HG03342 (cell line): Measurements from ENCODE around the gene ANO2.

Experiments used
- ATAC-seq: cut with Tn5 transposase; IDR thresholded peaks from one replicate; pipeline ENCODE4 v1.9.1; 2021; ENCODE audit warnings: mild to moderate bottlenecking, moderate library complexity; ENCODE audit not compliant: unreplicated experiment

The ANO2 gene

GRCh38 chr12:5964913-5965900 lies 20.1 kb upstream of the ANO2 start:
- ATAC-seq: no peak

- no peak for ATAC-seq
Observed at GRCh38 chr12:5963515-5963914, 18.5 kb upstream of the ANO2 start.

- no peak for ATAC-seq
Observed at GRCh38 chr12:5960783-5961182, 15.7 kb upstream of the ANO2 start.

GRCh38 chr12:5956987-5957386 lies 11.9 kb upstream of the ANO2 start:
- ATAC-seq: no peak

DNA sequence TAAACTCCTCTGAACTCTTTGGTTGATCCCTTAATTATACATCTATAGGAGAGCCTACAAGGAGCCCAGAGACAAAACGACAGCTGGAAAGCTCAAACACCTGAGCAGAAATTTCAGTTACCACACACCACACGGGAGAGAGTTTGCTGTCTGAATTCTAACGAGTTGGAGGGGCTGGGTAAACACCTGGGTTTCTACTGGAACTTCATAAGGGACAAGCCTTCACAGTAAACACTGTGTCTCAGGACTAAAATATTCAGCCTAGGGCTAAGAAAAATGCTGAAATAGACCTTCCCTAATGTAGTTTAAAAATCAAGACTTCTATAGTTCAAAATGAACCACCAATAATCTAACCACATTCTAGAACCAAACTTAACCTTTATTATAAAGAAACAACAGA lies 9.6 kb upstream of the ANO2 start:
- no peak for ATAC-seq

DNA sequence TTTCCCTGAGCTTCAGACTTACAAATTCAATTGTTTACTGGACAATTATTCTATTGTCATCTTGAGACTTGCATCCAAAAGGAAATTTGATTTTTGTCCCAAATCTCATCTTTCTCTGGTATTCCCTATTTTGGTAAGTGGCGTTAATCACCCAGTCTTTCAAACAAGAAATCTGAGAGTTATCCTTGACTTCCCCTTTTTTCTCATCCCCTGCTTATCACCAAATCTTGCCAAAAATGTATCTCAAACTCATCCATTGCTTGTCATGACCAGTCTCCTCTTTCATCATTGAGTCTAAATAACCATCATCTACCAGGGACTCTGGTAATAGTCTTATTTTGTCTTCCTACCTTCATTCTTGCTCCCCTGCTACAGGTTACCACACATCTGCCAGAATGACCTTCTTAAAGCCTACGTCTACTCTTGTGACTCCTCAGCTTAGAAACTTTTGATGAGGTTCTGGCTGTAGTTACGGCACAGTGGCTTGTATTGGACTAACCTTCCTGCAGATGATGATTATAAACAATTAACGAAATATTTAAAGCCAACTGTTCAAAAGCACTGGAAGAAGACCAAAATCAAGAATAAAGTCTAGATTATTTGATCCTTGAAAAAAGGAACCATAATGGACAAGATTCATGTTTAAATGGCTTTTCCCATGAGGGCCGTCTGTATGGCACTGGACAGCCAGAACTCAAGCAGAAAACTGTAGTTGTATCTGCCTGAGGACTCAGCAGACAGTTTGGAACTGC lies 9.0 kb upstream of the ANO2 start:
- no peak for ATAC-seq

- ATAC-seq: no peak
Observed at GRCh38 chr12:5952031-5952430, 7.0 kb upstream of the ANO2 start.

- no peak for ATAC-seq
Observed at GRCh38 chr12:5948696-5949095, 3.6 kb upstream of the ANO2 start.

DNA sequence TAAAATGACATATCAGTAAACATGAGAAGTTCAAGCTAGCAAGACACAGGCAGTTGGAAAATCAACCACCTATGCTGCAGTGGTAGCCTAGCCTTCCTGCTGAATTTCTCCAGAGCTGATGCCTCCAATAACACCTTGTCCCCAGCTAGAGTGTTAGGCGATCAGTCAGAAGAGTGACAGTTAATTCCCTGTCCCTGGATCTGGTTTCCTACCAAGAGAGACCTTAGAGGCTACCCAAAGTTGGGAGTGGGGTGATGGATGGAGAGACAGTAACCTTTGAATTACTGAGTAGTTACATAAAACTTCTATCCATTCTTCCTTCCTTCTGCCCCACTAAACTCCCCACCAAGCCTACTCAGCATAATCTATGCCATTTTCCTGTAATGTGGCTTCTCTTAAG lies 1.9 kb upstream of the ANO2 start:
- ATAC-seq: no peak

GRCh38 chr12:5946388-5946787 lies 1.3 kb upstream of the ANO2 start:
- ATAC-seq: no peak

DNA sequence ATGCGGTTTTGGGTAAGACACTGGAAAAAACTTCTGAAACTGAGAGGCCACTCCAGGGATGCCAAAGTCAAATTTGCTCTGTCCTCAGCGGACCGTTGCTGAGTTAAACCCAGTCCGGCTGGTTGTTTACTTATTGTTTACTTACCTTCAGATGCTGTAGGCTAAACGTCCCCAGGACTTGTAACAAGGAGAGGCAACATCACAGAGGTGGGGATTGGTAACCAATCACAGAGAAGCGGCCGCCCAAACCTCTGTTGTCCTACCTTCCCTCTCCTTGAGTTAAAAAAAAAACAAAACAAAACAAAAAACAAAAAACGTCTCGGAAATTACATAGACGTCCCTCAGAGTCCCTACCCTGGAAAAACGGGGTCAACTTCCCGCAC lies 380 bp downstream of the ANO2 start:
- ATAC-seq: no peak

- no peak for ATAC-seq
Observed at GRCh38 chr12:5944053-5944452, 1.0 kb downstream of the ANO2 start.

- ATAC-seq: no peak
Observed at GRCh38 chr12:5941907-5942306, 3.2 kb downstream of the ANO2 start.

DNA sequence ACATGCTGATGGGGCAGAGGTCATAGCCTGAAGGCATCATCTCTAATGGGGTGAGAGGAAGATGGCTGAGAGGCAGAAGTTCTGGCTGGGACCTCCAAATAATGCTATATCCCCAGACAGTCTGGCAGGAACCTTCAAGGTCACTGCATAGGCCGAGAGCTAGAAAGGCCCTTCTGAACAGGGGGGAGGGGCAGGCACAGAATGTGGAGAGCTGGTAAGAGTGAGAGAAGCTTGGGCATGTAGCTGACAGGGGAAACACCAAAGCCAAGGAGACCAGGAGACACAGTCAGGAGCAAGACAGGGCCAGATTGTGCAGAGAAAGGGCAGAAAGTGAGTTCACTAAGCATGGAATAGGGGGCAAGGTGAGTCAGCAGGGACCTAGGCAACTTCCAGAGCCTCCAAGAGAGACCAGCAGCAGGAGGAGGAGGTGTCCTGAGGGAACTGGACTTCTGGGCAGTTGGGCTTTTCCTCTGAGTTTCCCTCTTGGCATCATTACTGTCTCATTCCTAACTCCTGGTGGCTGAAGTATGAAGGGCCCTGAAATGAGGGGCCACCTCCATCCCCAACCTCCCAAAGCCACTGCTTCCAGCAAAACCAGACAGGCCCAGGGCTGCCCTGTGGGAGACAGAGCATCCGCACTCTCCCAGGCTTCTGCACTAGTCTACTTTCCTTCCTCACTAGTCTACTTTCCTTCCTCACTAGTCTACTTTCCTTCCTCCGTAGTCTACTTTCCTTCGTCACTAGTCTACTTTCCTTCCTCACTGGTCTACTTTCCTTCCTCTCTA lies 17.1 kb downstream of the ANO2 start:
- ATAC-seq: no peak

GRCh38 chr12:5925646-5926045 lies 19.4 kb downstream of the ANO2 start:
- ATAC-seq: no peak

- ATAC-seq: no peak
Observed at GRCh38 chr12:5924342-5924741, 20.7 kb downstream of the ANO2 start.

DNA sequence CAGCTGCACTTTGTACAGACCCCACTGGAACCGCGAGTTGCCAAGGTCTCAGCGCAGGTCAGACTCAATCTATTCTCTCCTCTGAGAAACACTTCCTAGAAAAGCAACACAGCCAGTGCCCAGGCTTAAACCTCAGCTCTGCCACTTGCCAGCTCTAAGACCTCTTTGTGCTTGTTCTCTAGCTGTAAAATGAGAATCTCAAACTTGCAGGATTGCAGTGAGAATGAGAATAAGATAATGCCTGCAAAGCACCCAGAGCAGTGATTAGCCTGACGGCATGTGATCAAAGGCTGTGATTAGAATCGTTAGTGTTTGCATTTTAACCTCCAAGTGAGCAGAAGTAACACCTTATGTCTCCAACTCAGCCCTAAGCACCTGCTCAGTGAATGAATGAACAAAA lies 21.3 kb downstream of the ANO2 start:
- no peak for ATAC-seq

- ATAC-seq: no peak
Observed at GRCh38 chr12:5923043-5923605, 21.9 kb downstream of the ANO2 start.

DNA sequence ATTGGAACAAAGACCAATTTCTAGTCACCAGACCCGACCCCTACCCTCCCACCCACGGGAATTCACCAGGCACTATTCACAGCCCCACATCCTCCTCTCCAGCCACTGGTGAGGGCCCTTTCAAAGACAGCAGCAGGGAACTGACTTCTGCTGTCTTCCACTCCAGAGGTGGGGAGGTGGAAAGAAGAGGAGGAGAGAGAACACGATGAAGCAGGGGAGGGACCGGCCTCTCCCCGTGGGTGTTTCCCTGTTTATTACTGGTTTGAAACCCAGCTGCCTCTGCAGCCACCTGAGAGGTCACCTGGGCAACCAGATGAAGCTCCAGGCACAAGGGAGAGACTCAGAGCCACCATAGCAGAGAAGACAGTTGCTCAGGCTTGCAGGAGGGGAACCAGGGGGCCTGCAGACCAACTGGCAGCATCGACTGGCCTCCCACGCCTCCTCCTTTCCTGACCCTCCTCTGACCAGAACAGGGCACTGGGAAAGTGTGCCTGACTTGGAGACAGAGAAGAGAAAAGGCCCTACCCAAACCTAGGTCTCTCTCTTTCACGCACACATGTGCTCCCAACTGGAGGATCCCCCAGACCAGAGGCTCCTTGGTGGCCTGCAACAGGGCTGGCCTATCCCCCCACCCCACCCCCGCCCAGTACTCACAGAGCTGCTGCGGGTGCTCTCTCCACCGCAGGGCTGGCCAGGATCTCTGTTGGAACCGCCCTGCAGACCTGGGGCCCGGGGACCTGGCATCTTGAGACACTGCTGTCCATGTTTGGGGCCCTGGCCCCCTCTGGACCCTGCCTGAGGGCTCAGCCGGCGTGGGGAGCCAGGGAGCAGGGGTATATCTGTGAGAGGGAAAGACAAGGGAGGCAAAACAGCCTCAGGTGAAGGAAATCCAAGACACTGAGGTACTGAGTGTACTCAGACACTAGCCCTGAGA lies 22.8 kb downstream of the ANO2 start:
- no peak for ATAC-seq
